Smooth muscle cell (in vitro differentiated cells): ENCODE measurements around the gene GPD1L. TPM values are rescaled to one million over a fixed set of nuclear protein-coding genes. Genes with fewer than 3 reads are reported as not detected.
"Not testable (repeated sequence)": the region's sequence is repeated elsewhere in the genome, so short reads cannot be mapped to it uniquely, and the experiment has no call there.

Experiments
- DNase-seq: peaks from one replicate; lab custom pipeline; 2025; ENCODE audit not compliant: unreplicated experiment; lab: John Stamatoyannopoulos, UW
- H2AFZ ChIP-seq: fragments of 200-600 bp; sonication (generic); 2 replicates; pipeline ENCODE4 v1.6.0; 2016; ENCODE audit warnings: antibody characterized with exemption, low read depth, mild to moderate bottlenecking
- H3F3A ChIP-seq: fragments of 200-600 bp; sonication (generic); 2 replicates; pipeline ENCODE4 v1.6.0; 2017; ENCODE audit warnings: antibody characterized with exemption, low read depth
- H3K27ac ChIP-seq: fragments of 200-600 bp; sonication (generic); 2 replicates; pipeline ENCODE4 v1.5.1; 2016; ENCODE audit warnings: low read depth, mild to moderate bottlenecking
- H3K27me3 ChIP-seq: fragments of 200-600 bp; sonication (generic); 2 replicates; pipeline ENCODE4 v1.6.1; 2016; ENCODE audit warnings: low read depth, mild to moderate bottlenecking
- H3K36me3 ChIP-seq: fragments of 200-600 bp; sonication (generic); 2 replicates; pipeline ENCODE4 v1.5.1; 2016; ENCODE audit warnings: low read depth
- H3K4me1 ChIP-seq: fragments of 200-600 bp; sonication (generic); 2 replicates; pipeline ENCODE4 v1.5.1; 2016; ENCODE audit warnings: low read depth
- H3K4me2 ChIP-seq: fragments of 200-600 bp; sonication (generic); 2 replicates; pipeline ENCODE4 v1.6.0; 2016; ENCODE audit warnings: mild to moderate bottlenecking
- H3K4me3 ChIP-seq: fragments of 200-600 bp; sonication (generic); 2 replicates; pipeline ENCODE4 v1.5.1; 2016; ENCODE audit warnings: mild to moderate bottlenecking
- H3K79me2 ChIP-seq: fragments of 200-600 bp; sonication (generic); 2 replicates; pipeline ENCODE4 v1.6.0; 2016; ENCODE audit warnings: low read depth, mild to moderate bottlenecking
- H3K9ac ChIP-seq: fragments of 200-600 bp; sonication (generic); 2 replicates; pipeline ENCODE4 v1.6.0; 2016; ENCODE audit warnings: low read depth
- H3K9me3 ChIP-seq: fragments of 200-600 bp; sonication (generic); replicated peaks from 2 replicates; pipeline ENCODE4 v1.5.1; 2016; ENCODE audit warnings: low read depth
- H4K20me1 ChIP-seq: fragments of 200-600 bp; sonication (generic); 2 replicates; pipeline ENCODE4 v1.6.0; 2016; ENCODE audit warnings: low read depth
- CTCF ChIP-seq: fragments of 200-600 bp; sonication (generic); IDR thresholded peaks from 2 replicates; pipeline ENCODE4 v1.5.1; 2017; ENCODE audit warnings: borderline replicate concordance, mild to moderate bottlenecking, antibody characterized with exemption; ENCODE audit not compliant: insufficient read depth, poor library complexity, severe bottlenecking
- WGBS: methylation state at CpG from one replicate; pipeline ENCODE4 v1.1.7; 2016; ENCODE audit warnings: low lambda C conversion rate; 5-methylcytosine and 5-hydroxymethylcytosine counted together
- polyA plus RNA-seq: library from polyadenylated mRNA; unstranded; fragments of >200 nt; fragmentation: Nextera tagmentation; extraction: Ambion mirVana; gene quantifications from 2 replicates; pipeline ENCODE4 v1.2.1, GENCODE V29; 2016
- total RNA-seq: library from RNA; depleted of rRNA; stranded (reverse); fragments of >200 nt; gene quantifications from 2 replicates; pipeline ENCODE4 v1.2.3, GENCODE V29; 2014

Gene GPD1L
- total and polyA plus RNA-seq, 2 experiments from 2014 or later = 3.6 to 8.2 TPM

DNA sequence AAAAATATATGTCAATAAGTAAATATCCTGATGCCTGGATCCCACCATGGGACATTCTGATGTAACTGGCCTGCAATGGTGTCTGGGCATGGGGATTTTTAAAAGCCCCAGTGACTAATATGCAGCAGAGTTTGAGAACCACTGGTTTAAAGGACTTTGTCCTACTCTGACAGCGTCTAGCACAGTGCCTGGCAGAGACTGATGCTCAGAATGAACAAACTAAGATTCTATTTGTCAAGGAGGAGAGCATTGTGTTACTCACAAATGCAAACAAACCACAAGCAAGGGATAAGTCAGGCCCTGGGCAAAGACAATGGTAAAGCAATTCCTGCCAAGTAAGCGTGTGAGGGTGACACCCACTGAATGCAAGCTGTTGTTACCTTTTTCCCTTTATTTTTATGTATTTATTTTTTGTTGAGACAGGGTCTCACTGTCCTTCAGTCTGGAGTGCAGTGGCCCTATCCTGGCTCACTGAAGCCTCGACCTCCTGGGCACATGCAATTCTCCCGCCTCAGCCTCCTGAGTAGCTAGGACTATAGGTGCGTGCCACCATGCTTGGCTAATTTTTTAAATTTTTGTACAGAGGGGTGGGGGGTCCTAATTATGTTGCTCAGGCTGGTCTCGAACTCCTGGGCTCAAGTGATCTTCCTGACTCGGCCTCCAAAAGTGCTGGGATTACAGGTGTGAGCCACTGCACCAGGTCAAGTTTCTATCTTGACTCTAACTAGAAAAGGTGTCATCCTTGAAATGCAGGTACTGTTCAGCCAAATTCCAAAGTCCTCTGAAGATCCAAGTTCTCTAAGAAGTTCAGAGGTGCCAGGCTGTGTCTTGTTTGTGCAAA lies 909 bp upstream of the GPD1L start:
- H3K79me2 ChIP-seq = peaks cover 6% of the 10 kb centered on the region
- H3K27me3 ChIP-seq = no peaks in the 10 kb centered on the region
- no peak overlapping the region for H3K4me3 ChIP-seq
- H3K4me2 ChIP-seq = peak overlapping the region; percentile 98
- no peak overlapping the region for H3K9ac ChIP-seq
- H2AFZ ChIP-seq = peak overlapping the region; percentile 73
- no peak overlapping the region for H3K27ac ChIP-seq
- no peak for TF ChIP-seq CTCF
- no peaks in the 10 kb centered on the region for H4K20me1 ChIP-seq
- no peak for DNase-seq
- no peaks in the 10 kb centered on the region for H3F3A ChIP-seq
- no peaks in the 10 kb centered on the region for H3K4me1 ChIP-seq
- peaks cover 6% of the 10 kb centered on the region for H3K9me3 ChIP-seq
- 92% methylated on average over 7 of the region's 7 CpGs for WGBS
- H3K36me3 ChIP-seq = peaks cover 3% of the 10 kb centered on the region

- DNase-seq = no peak
- H3K9ac ChIP-seq = peak overlapping the region; percentile 35
- no peak overlapping the region for H3K27ac ChIP-seq
Measured at GRCh38 chr3:32106929-32107362, 526 bp downstream of the GPD1L start.

GRCh38 chr3:32108224-32108623 lies 1.8 kb downstream of the GPD1L start:
- H3K4me2 ChIP-seq, H2AFZ ChIP-seq, H3K4me3 ChIP-seq, H3K36me3 ChIP-seq, H3K27ac ChIP-seq, H3K9me3 ChIP-seq, H3K27me3 ChIP-seq, H3F3A ChIP-seq, DNase-seq, H3K9ac ChIP-seq, H4K20me1 ChIP-seq, H3K4me1 ChIP-seq: not testable (repeated sequence)
- peaks cover 10% of the 10 kb centered on the region for H3K79me2 ChIP-seq
- 94% methylated on average over 9 of the region's 9 CpGs for WGBS

More at GRCh38 chr3:32106929-32107362, 526 bp downstream of the GPD1L start:
- Histone ChIP-seq H2AFZ (peak overlapping the region; percentile 73), H3K79me2 (peaks cover 10% of the 10 kb centered on the region), H3K27me3 (no peaks in the 10 kb centered on the region), H3K4me3 (peak overlapping the region; percentile 84), H3F3A (no peaks in the 10 kb centered on the region), H3K4me1 (no peaks in the 10 kb centered on the region), H4K20me1 (no peaks in the 10 kb centered on the region), H3K36me3 (peaks cover 3% of the 10 kb centered on the region), H3K4me2 (peak overlapping the region; percentile 98), H3K9me3 (peaks cover 2% of the 10 kb centered on the region)
- no peak for TF ChIP-seq CTCF
- 11% methylated on average over 35 of the region's 36 CpGs for WGBS

DNA sequence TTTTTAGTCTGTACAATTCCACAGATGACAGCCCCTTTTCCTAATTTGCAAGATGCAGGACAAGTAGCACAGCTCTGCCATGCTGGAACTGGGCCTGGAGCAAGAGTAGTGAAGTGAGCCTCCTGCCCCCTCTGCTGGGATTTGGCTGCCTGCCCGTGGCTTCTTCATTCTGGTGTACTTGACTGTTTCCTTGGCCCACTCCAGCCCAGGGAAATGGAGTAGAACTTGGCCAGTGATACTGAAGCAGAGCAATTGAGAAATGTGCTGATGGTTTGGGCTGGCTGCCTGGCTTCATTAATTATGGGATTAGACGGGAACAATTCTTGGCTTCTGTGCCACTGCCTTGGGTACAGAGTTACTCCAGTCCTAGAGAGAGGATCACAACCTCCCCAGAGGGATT lies 2.8 kb downstream of the GPD1L start:
- Histone ChIP-seq H3K36me3 (no peaks in the 10 kb centered on the region), H3K27me3 (no peaks in the 10 kb centered on the region), H3K4me2 (no peak overlapping the region), H2AFZ (no peak overlapping the region), H3K79me2 (peaks cover 10% of the 10 kb centered on the region), H3K27ac (no peak overlapping the region), H3F3A (no peaks in the 10 kb centered on the region), H3K9ac (no peak overlapping the region), H3K4me1 (no peaks in the 10 kb centered on the region), H3K4me3 (no peak overlapping the region), H4K20me1 (no peaks in the 10 kb centered on the region), H3K9me3 (no peaks in the 10 kb centered on the region)
- no peak for TF ChIP-seq CTCF
- WGBS = 44% methylated on average over 2 of the region's 2 CpGs
- peak; percentile 1 for DNase-seq
